Regular cardiac myocyte (primary cell): ENCODE measurements around the gene ZNF559. TPM values are rescaled to one million over a fixed set of nuclear protein-coding genes. Genes with fewer than 3 reads are reported as not detected.

Experiments
- total RNA-seq: library from RNA; depleted of rRNA; stranded (reverse); fragments of >200 nt; gene quantifications from 2 replicates; pipeline ENCODE4 v1.2.3, GENCODE V29; 2014

Gene ZNF559
- total RNA-seq = 11.5 and 12.7 TPM in 2 replicates

DNA sequence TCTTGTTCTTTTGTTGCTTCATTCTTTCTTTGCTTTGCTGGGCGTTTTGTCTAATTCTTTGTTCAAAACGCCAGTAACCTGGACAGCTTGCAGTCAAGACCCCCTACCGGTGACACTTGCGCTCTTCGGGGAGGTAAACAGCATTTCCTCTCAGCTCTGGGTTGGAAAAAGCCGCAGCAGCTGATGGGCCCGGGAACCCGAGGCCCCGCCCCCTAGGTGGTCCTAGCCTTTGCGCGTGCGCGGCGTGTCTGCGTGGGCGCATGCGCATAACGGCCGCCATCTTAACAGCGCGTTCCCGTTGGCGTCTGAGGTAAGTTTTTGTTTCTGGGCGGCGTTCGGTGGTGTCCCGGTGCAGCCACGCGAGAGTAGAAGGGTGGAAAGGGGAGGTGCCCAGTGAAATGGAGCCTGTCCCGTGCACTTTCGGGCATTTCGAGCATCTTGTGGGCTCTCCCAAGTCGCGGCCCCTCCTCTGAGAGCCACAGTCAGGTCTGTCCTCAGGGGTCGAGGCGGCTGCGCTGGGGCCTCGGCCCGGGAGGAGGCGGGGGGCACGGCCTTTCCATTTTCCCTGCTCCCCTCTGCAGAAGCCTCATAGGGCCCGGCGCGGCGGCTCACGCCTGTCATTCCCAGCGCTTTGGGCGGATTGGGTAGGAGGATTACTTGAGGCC lies at the start of gene ZNF559:
TSS of gene ZNF559 (plus strand) at position 261 of the 665 bp plus-strand sequence. CDS start 14,371 bp downstream, outside the sequence.

DNA sequence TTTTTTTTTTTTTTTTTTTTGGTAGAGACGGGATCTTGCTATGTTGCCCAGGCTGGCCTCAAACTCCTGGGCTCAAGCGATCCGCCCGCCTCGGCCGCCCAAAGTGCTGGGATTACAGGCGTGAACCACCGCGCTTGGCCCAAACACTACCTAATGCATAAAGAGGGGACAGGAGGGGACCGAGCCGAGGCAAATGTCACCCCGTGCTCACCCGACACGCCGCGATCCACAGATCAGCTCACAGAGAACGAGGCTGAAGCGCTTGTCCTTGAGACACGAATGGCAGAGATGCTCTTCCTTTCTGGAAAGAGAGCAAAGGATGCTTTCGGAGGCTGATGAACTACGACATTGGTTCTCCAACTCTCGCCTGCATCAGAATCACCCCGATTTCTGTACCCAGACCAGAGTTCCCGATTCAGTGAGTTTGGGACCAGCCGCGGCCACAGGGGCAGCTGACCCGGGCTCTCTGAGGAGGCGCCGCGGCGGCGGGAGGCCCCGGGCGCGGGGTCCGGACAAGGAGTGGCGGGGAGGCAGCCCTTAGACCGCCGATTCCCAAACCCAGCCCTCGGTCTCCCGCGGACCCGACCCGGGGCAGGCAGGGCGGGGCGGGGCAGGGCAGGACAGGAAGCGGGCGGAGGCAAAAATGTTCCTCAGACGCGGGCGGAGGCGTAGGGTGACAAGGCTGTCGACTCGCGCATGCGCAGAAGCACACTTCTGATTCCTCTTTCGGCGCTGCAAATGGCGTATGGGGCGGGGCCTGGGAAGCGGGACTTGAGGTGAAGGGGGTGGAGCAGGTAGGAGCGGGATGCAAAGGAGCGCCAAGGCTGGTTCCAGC lies 14.6 kb upstream of the ZNF559 start, which contains the start of gene ZNF699:
TSS of gene ZNF699 (minus strand) at position 700 of the 835 bp plus-strand sequence. CDS start 4,719 bp downstream, outside the sequence.

DNA sequence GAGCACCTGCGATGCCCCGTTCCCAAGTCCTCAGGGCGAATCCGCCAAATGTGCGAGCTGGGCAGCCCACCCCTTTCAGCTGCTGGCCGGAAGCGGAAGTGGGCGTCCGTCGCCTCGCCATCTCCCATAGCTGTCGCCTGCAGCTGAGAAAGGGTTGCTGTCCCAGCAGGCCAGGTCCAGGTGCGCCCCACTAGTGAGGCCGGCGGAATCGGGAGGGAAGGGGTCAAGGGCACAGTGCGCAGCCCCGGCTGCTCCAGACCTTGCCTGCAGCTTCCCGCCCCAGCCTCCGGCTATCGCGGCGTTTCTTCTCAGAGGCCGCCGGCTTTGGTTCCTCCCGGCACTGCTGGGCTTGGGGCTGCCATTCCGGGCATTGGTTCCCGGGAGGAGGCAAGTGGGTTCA lies 38.9 kb downstream of the ZNF559 start, which contains the start of gene ZNF177:
TSS of gene ZNF177 (plus strand) at position 109 of the 400 bp plus-strand sequence. CDS start 15,299 bp downstream, outside the sequence.

Other genes starting within 250 kb of the ZNF559 start
- gene OR1M1, start 237.1 kb upstream of the ZNF559 start, total RNA-seq = not detected in 2 replicates
- not detected in 2 replicates for gene OR7G2, start 216.7 kb upstream of the ZNF559 start, total RNA-seq
- not detected in 2 replicates for gene OR7G1, start 208.4 kb upstream of the ZNF559 start, total RNA-seq
- not detected in 2 replicates for gene OR7G3, start 197.2 kb upstream of the ZNF559 start, total RNA-seq
- gene ZNF317, start 183.8 kb upstream of the ZNF559 start, total RNA-seq = 13.2 and 14.4 TPM in 2 replicates
- not detected in 2 replicates for gene OR7D2, start 145.2 kb upstream of the ZNF559 start, total RNA-seq
- not detected in 2 replicates for gene OR7D4, start 104.6 kb upstream of the ZNF559 start, total RNA-seq
- not detected in 2 replicates for gene OR7E24, start 73.2 kb upstream of the ZNF559 start, total RNA-seq
- 15.1 and 21.7 TPM in 2 replicates for gene ZNF699, start 14.3 kb upstream of the ZNF559 start, total RNA-seq
- 0.77 and 1.7 TPM in 2 replicates for gene ZNF177, start 38.8 kb downstream of the ZNF559 start, total RNA-seq
- 7.3 and 9.9 TPM in 2 replicates for gene ZNF266, start 111.4 kb downstream of the ZNF559 start, total RNA-seq
- gene ZNF560, start 174.4 kb downstream of the ZNF559 start, total RNA-seq = 2.7 and 3.4 TPM in 2 replicates
- gene ZNF426, start 214.5 kb downstream of the ZNF559 start, total RNA-seq = 19.4 and 29.9 TPM in 2 replicates